HCT116 (cell line): ENCODE measurements around the gene SAMD14. TPM values are rescaled to one million over a fixed set of nuclear protein-coding genes. Genes with fewer than 3 reads are reported as not detected.

Source experiments
- ATAC-seq: fragments of 200-7000 bp; cut with Tn5 transposase; 2 replicates; pipeline ENCODE4 v1.9.1; 2020; ENCODE audit warnings: mild to moderate bottlenecking, moderate library complexity
- BruUV-seq: library from RNA; stranded (reverse); fragments of 400-500 nt; replicated peaks from 2 replicates; lab custom pipeline; 2021; lab: Mats Ljungman, UMichigan
- CTCF ChIA-PET: fragments of 300-600 bp; sonication (Branson Sonifier 250); formaldehyde crosslinking; loops from one replicate; lab custom pipeline; 2021; ENCODE audit warnings: antibody characterized with exemption; lab: Charles Lee
- POLR2A ChIA-PET: fragments of 300-600, 350-600 bp; sonication (Branson Sonifier 250); formaldehyde crosslinking; loops from one replicate; lab custom pipeline; 2021; ENCODE audit warnings: antibody characterized with exemption; lab: Charles Lee
- RAD21 ChIA-PET, 2 experiments: fragments of 300-600 bp; sonication (Branson Sonifier 250); formaldehyde crosslinking; loops; one replicate each; lab custom pipeline; 2023; ENCODE audit warnings: low total read pairs in 2 of 2; ENCODE audit not compliant: uncharacterized antibody in 2 of 2, unreplicated experiment in 2 of 2, low non-redundant PET in 1 of 2; lab: Charles Lee
- DNase-seq: peaks from one replicate; pipeline ENCODE4 v3.0.0-alpha.2; 2010; ENCODE audit warnings: low read depth, low spot score
- H2AFZ ChIP-seq: fragments of 200-600 bp; shearing (Covaris generic), sonication (generic); 2 replicates; pipeline ENCODE4 v1.6.1; 2017; ENCODE audit warnings: low read depth, mixed run types, mixed read lengths, antibody characterized with exemption, low read length; ENCODE audit not compliant: poor library complexity, severe bottlenecking
- H3K27ac ChIP-seq: 2 replicates; pipeline ENCODE4 v1.5.1; 2012; ENCODE audit warnings: low read depth, low read length
- H3K27me3 ChIP-seq: fragments of 200-600 bp; sonication (generic); 2 replicates; pipeline ENCODE4 v1.6.1; 2016; ENCODE audit warnings: mixed run types, low read length, mixed read lengths; ENCODE audit not compliant: insufficient read depth
- H3K36me3 ChIP-seq, 2 experiments: fragments of 200-500 bp in 1 of 2; fragments of 200-600 bp in 1 of 2; sonication (Bioruptor generic) in 1 of 2; sonication (generic) in 1 of 2; 2 replicates each; pipeline versions ENCODE4 v1.5.1 to v1.6.1; 2014 to 2016; ENCODE audit warnings: low read length in 2 of 2, inconsistent platforms in 1 of 2, mixed read lengths in 1 of 2, mixed run types in 1 of 2; ENCODE audit not compliant: insufficient read depth in 2 of 2, control insufficient read depth in 1 of 2
- H3K4me1 ChIP-seq, 2 experiments: fragments of 200-600 bp in 1 of 2; sonication (generic) in 1 of 2; 2 replicates each; pipeline versions ENCODE4 v1.5.1 to v1.6.1; 2012 to 2017; ENCODE audit warnings: low read length in 2 of 2, inconsistent platforms in 1 of 2, mild to moderate bottlenecking in 1 of 2, mixed read lengths in 1 of 2, mixed run types in 1 of 2, moderate library complexity in 1 of 2; ENCODE audit not compliant: insufficient read depth in 2 of 2, control insufficient read depth in 1 of 2
- H3K4me2 ChIP-seq: fragments of 200-600 bp; sonication (generic); 2 replicates; pipeline ENCODE4 v1.6.1; 2017; ENCODE audit warnings: mixed run types, low read length, mixed read lengths
- H3K4me3 ChIP-seq, 2 experiments: fragments of 200-600 bp in 1 of 2; sonication (generic) in 1 of 2; replicated peaks in 1 of 2; 2 replicates each; pipeline ENCODE4 v1.5.1; 2011 to 2016; ENCODE audit warnings: low read length in 2 of 2, control low read depth in 1 of 2, low read depth in 1 of 2, mild to moderate bottlenecking in 1 of 2, mixed read lengths in 1 of 2, mixed run types in 1 of 2
- H3K79me2 ChIP-seq: fragments of 200-600 bp; sonication (generic); 2 replicates; pipeline ENCODE4 v1.6.1; 2017; ENCODE audit warnings: mild to moderate bottlenecking, mixed run types, low read length, moderate library complexity, mixed read lengths; ENCODE audit not compliant: insufficient read depth
- H3K9ac ChIP-seq: fragments of 200-600 bp; sonication (generic); 2 replicates; pipeline ENCODE4 v1.6.1; 2016; ENCODE audit warnings: low read length, mixed read lengths
- H3K9me2 ChIP-seq: fragments of 200-600 bp; sonication (generic), shearing (Covaris generic); 2 replicates; pipeline ENCODE4 v1.6.1; 2017; ENCODE audit warnings: mixed run types, mild to moderate bottlenecking, moderate library complexity; ENCODE audit not compliant: insufficient read depth
- H3K9me3 ChIP-seq, 2 experiments: fragments of 200-500 bp in 1 of 2; fragments of 200-600 bp in 1 of 2; sonication (Bioruptor generic) in 1 of 2; sonication (generic) in 1 of 2; 2 replicates each; pipeline ENCODE4 v1.6.1; 2014 to 2017; ENCODE audit warnings: low read length in 2 of 2, mixed read lengths in 2 of 2, inconsistent platforms in 1 of 2, low read depth in 1 of 2, mild to moderate bottlenecking in 1 of 2, mixed run types in 1 of 2, moderate library complexity in 1 of 2; ENCODE audit not compliant: control insufficient read depth in 1 of 2, insufficient read depth in 1 of 2
- H4K20me1 ChIP-seq: fragments of 200-600 bp; sonication (generic), shearing (Covaris generic); 2 replicates; pipeline ENCODE4 v1.6.1; 2017; ENCODE audit warnings: mixed run types, mild to moderate bottlenecking, moderate library complexity; ENCODE audit not compliant: insufficient read depth
- CEBPB ChIP-seq: IDR thresholded peaks from 2 replicates; pipeline ENCODE4 v1.6.1; 2012; ENCODE audit warnings: low read depth
- EGR1 ChIP-seq: IDR thresholded peaks from 2 replicates; pipeline ENCODE4 v1.6.1; 2012; ENCODE audit warnings: low read depth
- ELF1 ChIP-seq: IDR thresholded peaks from 2 replicates; pipeline ENCODE4 v1.6.1; 2012; ENCODE audit warnings: low read depth, borderline replicate concordance
- EZH2phosphoT487 ChIP-seq: fragments of 200-600 bp; IDR thresholded peaks from 2 replicates; pipeline ENCODE4 v1.6.1; 2018; ENCODE audit warnings: antibody characterized with exemption, borderline replicate concordance
- FOSL1 ChIP-seq: IDR thresholded peaks from 2 replicates; pipeline ENCODE4 v1.6.1; 2012; ENCODE audit warnings: low read depth
- RAD21 ChIP-seq: IDR thresholded peaks from 2 replicates; pipeline ENCODE4 v1.6.1; 2012; ENCODE audit warnings: low read depth, mild to moderate bottlenecking
- SIN3A ChIP-seq: IDR thresholded peaks from 2 replicates; pipeline ENCODE4 v1.6.1; 2012; ENCODE audit warnings: low read depth
- SP1 ChIP-seq: IDR thresholded peaks from 2 replicates; pipeline ENCODE4 v1.6.1; 2012; ENCODE audit warnings: low read depth
- SRF ChIP-seq: IDR thresholded peaks from 2 replicates; pipeline ENCODE4 v1.6.1; 2012; ENCODE audit warnings: low read depth
- TCF7L2 ChIP-seq: IDR thresholded peaks from 2 replicates; pipeline ENCODE4 v1.7.0; 2011; ENCODE audit warnings: borderline replicate concordance, inconsistent platforms; ENCODE audit not compliant: insufficient read depth, insufficient read length; ENCODE audit errors: extremely low read depth
- YY1 ChIP-seq: IDR thresholded peaks from 2 replicates; pipeline ENCODE4 v1.6.1; 2011; ENCODE audit warnings: low read length, low read depth, moderate library complexity, mild to moderate bottlenecking; ENCODE audit not compliant: insufficient replicate concordance; ENCODE audit errors: extremely low read depth
- ZFX ChIP-seq: fragments of 450-650 bp; IDR thresholded peaks from 2 replicates; pipeline ENCODE4 v1.6.1; 2017
- ZNF274 ChIP-seq: fragments of 200-500 bp; sonication (Bioruptor generic); IDR thresholded peaks from 2 replicates; pipeline ENCODE4 v1.6.1; 2014; ENCODE audit warnings: mild to moderate bottlenecking, low read depth, low read length, inconsistent platforms
- intact Hi-C: fragments of 100-400 bp; cut with micrococcal nuclease; formaldehyde crosslinking; loops from 2 replicates; pipeline ENCODE4 v1.10.0; 2022
- total RNA-seq: library from RNA; stranded (reverse); gene quantifications from one replicate; pipeline ENCODE4 v1.2.1, GENCODE V29; 2021; ENCODE audit not compliant: unreplicated experiment
- TF ChIP-seq, protein P1 (sequence below): IDR thresholded peaks from 2 replicates; pipeline ENCODE4 v1.6.1; 2011; ENCODE audit warnings: mild to moderate bottlenecking, low read length, moderate library complexity; ENCODE audit not compliant: insufficient replicate concordance; ENCODE audit errors: extremely low read depth
- TF ChIP-seq, protein P2 (sequence below), 3 experiments: fragments of 200-600 bp in 1 of 3; sonication (generic) in 1 of 3; IDR thresholded peaks in 2 of 3; conservative IDR thresholded peaks in 1 of 3; 2 replicates each; pipeline ENCODE4 v1.5.1; 2012 to 2017; ENCODE audit warnings: low read depth in 2 of 3, low read length in 2 of 3, antibody characterized with exemption in 1 of 3, borderline replicate concordance in 1 of 3, control low read depth in 1 of 3, mild to moderate bottlenecking in 1 of 3, mixed read lengths in 1 of 3, mixed run types in 1 of 3, moderate library complexity in 1 of 3; ENCODE audit not compliant: insufficient read depth in 1 of 3
- TF ChIP-seq, protein P3 (sequence below): IDR thresholded peaks from 2 replicates; pipeline ENCODE4 v1.6.1; 2012; ENCODE audit warnings: low read depth
- TF ChIP-seq, protein P4 (sequence below): IDR thresholded peaks from 2 replicates; pipeline ENCODE4 v1.6.1; 2012

SAMD14 gene
- total RNA-seq, 1 experiment from 2014 or later: 1.5 TPM

DNA sequence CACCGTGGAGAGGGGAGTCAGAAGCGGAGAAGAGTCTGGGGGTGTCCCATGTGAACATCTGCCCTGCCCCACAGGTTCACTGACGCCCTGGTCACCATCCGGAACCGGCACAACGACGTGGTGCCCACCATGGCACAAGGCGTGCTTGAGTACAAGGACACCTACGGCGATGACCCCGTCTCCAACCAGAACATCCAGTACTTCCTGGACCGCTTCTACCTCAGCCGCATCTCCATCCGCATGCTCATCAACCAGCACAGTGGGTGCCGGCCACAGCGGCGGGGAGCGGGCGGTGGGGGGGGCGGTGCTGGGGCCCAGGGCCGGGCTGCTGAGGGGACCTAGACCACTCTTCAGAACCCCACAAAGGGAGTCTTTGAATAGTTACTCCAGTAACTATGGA is 24.1 kb downstream of the SAMD14 start:
- Histone ChIP-seq H3K27ac (no peak overlapping the region), H3K79me2 (no peaks in the 10 kb centered on the region), H3K27me3 (no peaks in the 10 kb centered on the region), H3K9ac (no peak overlapping the region), H3K4me3 (no peak overlapping the region), H3K4me1 (peaks cover 22 to 30% of the 10 kb centered on the region in 2 experiments), H3K9me2 (no peaks in the 10 kb centered on the region), H4K20me1 (no peaks in the 10 kb centered on the region), H3K4me2 (no peak overlapping the region), H3K9me3 (no peaks in the 10 kb centered on the region), H3K36me3 (peaks cover 0 to 5% of the 10 kb centered on the region in 2 experiments; a peak in 1 of 4 replicates), H2AFZ (no peak overlapping the region)
- TF ChIP-seq, protein P1, sequence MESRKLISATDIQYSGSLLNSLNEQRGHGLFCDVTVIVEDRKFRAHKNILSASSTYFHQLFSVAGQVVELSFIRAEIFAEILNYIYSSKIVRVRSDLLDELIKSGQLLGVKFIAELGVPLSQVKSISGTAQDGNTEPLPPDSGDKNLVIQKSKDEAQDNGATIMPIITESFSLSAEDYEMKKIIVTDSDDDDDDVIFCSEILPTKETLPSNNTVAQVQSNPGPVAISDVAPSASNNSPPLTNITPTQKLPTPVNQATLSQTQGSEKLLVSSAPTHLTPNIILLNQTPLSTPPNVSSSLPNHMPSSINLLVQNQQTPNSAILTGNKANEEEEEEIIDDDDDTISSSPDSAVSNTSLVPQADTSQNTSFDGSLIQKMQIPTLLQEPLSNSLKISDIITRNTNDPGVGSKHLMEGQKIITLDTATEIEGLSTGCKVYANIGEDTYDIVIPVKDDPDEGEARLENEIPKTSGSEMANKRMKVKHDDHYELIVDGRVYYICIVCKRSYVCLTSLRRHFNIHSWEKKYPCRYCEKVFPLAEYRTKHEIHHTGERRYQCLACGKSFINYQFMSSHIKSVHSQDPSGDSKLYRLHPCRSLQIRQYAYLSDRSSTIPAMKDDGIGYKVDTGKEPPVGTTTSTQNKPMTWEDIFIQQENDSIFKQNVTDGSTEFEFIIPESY: no peak
- no peak for TF ChIP-seq TCF7L2
- TF ChIP-seq FOSL1: no peak
- TF ChIP-seq, protein P2, sequence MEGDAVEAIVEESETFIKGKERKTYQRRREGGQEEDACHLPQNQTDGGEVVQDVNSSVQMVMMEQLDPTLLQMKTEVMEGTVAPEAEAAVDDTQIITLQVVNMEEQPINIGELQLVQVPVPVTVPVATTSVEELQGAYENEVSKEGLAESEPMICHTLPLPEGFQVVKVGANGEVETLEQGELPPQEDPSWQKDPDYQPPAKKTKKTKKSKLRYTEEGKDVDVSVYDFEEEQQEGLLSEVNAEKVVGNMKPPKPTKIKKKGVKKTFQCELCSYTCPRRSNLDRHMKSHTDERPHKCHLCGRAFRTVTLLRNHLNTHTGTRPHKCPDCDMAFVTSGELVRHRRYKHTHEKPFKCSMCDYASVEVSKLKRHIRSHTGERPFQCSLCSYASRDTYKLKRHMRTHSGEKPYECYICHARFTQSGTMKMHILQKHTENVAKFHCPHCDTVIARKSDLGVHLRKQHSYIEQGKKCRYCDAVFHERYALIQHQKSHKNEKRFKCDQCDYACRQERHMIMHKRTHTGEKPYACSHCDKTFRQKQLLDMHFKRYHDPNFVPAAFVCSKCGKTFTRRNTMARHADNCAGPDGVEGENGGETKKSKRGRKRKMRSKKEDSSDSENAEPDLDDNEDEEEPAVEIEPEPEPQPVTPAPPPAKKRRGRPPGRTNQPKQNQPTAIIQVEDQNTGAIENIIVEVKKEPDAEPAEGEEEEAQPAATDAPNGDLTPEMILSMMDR (IDR thresholded peaks at IDR 0.05 in 2 of 3, conservative IDR thresholded peaks at IDR 0.05 in 1 of 3; ENCODE audit: borderline replicate concordance in 1 of 3, insufficient read depth in 1 of 3, low read depth in 2 of 3, low read length in 2 of 3): no peak
- TF ChIP-seq, protein P3, sequence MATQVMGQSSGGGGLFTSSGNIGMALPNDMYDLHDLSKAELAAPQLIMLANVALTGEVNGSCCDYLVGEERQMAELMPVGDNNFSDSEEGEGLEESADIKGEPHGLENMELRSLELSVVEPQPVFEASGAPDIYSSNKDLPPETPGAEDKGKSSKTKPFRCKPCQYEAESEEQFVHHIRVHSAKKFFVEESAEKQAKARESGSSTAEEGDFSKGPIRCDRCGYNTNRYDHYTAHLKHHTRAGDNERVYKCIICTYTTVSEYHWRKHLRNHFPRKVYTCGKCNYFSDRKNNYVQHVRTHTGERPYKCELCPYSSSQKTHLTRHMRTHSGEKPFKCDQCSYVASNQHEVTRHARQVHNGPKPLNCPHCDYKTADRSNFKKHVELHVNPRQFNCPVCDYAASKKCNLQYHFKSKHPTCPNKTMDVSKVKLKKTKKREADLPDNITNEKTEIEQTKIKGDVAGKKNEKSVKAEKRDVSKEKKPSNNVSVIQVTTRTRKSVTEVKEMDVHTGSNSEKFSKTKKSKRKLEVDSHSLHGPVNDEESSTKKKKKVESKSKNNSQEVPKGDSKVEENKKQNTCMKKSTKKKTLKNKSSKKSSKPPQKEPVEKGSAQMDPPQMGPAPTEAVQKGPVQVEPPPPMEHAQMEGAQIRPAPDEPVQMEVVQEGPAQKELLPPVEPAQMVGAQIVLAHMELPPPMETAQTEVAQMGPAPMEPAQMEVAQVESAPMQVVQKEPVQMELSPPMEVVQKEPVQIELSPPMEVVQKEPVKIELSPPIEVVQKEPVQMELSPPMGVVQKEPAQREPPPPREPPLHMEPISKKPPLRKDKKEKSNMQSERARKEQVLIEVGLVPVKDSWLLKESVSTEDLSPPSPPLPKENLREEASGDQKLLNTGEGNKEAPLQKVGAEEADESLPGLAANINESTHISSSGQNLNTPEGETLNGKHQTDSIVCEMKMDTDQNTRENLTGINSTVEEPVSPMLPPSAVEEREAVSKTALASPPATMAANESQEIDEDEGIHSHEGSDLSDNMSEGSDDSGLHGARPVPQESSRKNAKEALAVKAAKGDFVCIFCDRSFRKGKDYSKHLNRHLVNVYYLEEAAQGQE: no peak
- TF ChIP-seq SIN3A: no peak
- no peak for TF ChIP-seq RAD21
- no peak for TF ChIP-seq YY1
- no peak for TF ChIP-seq ELF1
- no peak for TF ChIP-seq CEBPB
- no peak for TF ChIP-seq EGR1
- no peak for TF ChIP-seq SRF
- TF ChIP-seq ZFX: no peak
- no peak for TF ChIP-seq SP1
- TF ChIP-seq ZNF274: no peak
- TF ChIP-seq, protein P4, sequence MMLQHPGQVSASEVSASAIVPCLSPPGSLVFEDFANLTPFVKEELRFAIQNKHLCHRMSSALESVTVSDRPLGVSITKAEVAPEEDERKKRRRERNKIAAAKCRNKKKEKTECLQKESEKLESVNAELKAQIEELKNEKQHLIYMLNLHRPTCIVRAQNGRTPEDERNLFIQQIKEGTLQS: no peak
- TF ChIP-seq EZH2phosphoT487: no peak
- no peak for DNase-seq
- no TSS peak for BruUV-seq
- intact Hi-C loops: no loop called here
- ChIA-PET CTCF (no interaction called here), POLR2A (interaction anchor here (1.5 kb wide), 1 partner anchor 13 kb away, joined by 3 read pairs; no protein-coding TSS in a partner anchor), RAD21 (no interaction called here)
- ATAC-seq: no peak
